IMR-90 (cell line): ENCODE measurements around the gene BET1. TPM values are rescaled to one million over a fixed set of nuclear protein-coding genes. Genes with fewer than 3 reads are reported as not detected.

Experiments
- ATAC-seq: fragments of 200-7000 bp; cut with Tn5 transposase; 2 replicates; pipeline ENCODE4 v1.9.1; 2020; ENCODE audit warnings: low read depth, mild to moderate bottlenecking, moderate library complexity
- BruUV-seq: library from RNA; stranded (reverse); fragments of 400-500 nt; replicated peaks from 2 replicates; lab custom pipeline; 2021; lab: Mats Ljungman, UMichigan
- CTCF ChIA-PET: fragments of 300-600 bp; formaldehyde crosslinking; extraction: SDS; loops from one replicate; lab custom pipeline; 2021; ENCODE audit warnings: antibody characterized with exemption; lab: Yijun Ruan, JAX
- POLR2A ChIA-PET: fragments of 300-600 bp; sonication (Branson Sonifier 250); formaldehyde crosslinking; loops from one replicate; lab custom pipeline; 2022; ENCODE audit warnings: antibody characterized with exemption; ENCODE audit not compliant: unreplicated experiment; lab: Charles Lee
- DNase-seq: peaks from one replicate; pipeline ENCODE4 v3.0.0; 2013
- H2AFZ ChIP-seq: replicated peaks from 2 replicates; pipeline ENCODE3; 2013; ENCODE audit warnings: low read length, mild to moderate bottlenecking; ENCODE audit not compliant: poor library complexity
- H2AK5ac ChIP-seq: 2 replicates; pipeline ENCODE4 v1.6.1; 2013; ENCODE audit warnings: low read depth, low read length, inconsistent platforms
- H2AK9ac ChIP-seq: replicated peaks from 2 replicates; pipeline ENCODE3; 2013; ENCODE audit warnings: mild to moderate bottlenecking, low read depth, low read length, moderate library complexity; ENCODE audit not compliant: poor library complexity
- H2BK120ac ChIP-seq: 2 replicates; pipeline ENCODE4 v1.6.1; 2013; ENCODE audit warnings: low read depth, low read length, inconsistent platforms
- H2BK15ac ChIP-seq: 3 replicates; pipeline ENCODE4 v1.6.1; 2013; ENCODE audit warnings: low read depth, low read length, inconsistent platforms
- H2BK20ac ChIP-seq: 2 replicates; pipeline ENCODE4 v1.6.1; 2013; ENCODE audit warnings: low read depth, mild to moderate bottlenecking, inconsistent platforms, low read length, moderate library complexity
- H2BK5ac ChIP-seq: 2 replicates; pipeline ENCODE4 v1.6.1; 2013; ENCODE audit warnings: mild to moderate bottlenecking, low read depth, low read length, inconsistent platforms; ENCODE audit not compliant: poor library complexity, severe bottlenecking
- H3K14ac ChIP-seq: replicated peaks from 2 replicates; pipeline ENCODE4 v1.6.1; 2013; ENCODE audit warnings: low read depth, low read length, inconsistent platforms
- H3K18ac ChIP-seq: 2 replicates; pipeline ENCODE4 v1.6.1; 2013; ENCODE audit warnings: low read depth, low read length, control low read depth
- H3K23ac ChIP-seq: 2 replicates; pipeline ENCODE4 v1.6.1; 2013; ENCODE audit warnings: low read depth, low read length, inconsistent platforms
- H3K27ac ChIP-seq: 2 replicates; pipeline ENCODE4 v1.5.1; 2013; ENCODE audit warnings: mild to moderate bottlenecking, control low read depth, low read length; ENCODE audit not compliant: insufficient read depth
- H3K27me3 ChIP-seq: 2 replicates; pipeline ENCODE4 v1.6.1; 2013; ENCODE audit warnings: low read length; ENCODE audit not compliant: control insufficient read depth, insufficient read depth
- H3K36me3 ChIP-seq: 2 replicates; pipeline ENCODE4 v1.6.1; 2013; ENCODE audit warnings: low read length, mixed read lengths; ENCODE audit not compliant: control insufficient read depth, insufficient read depth
- H3K4ac ChIP-seq: 2 replicates; pipeline ENCODE4 v1.6.1; 2013; ENCODE audit warnings: low read depth, low read length, inconsistent platforms
- H3K4me1 ChIP-seq: 2 replicates; pipeline ENCODE4 v1.6.1; 2013; ENCODE audit warnings: low read length, mixed read lengths; ENCODE audit not compliant: control insufficient read depth, insufficient read depth
- H3K4me2 ChIP-seq: 2 replicates; pipeline ENCODE4 v1.6.1; 2013; ENCODE audit warnings: low read depth, mild to moderate bottlenecking, control low read depth, low read length, moderate library complexity
- H3K4me3 ChIP-seq: 2 replicates; pipeline ENCODE4 v1.5.1; 2013; ENCODE audit warnings: low read depth, mild to moderate bottlenecking, control low read depth, low read length, moderate library complexity; ENCODE audit not compliant: insufficient read depth
- H3K56ac ChIP-seq: 2 replicates; pipeline ENCODE4 v1.6.1; 2013; ENCODE audit warnings: low read length, inconsistent platforms; ENCODE audit not compliant: insufficient read depth; ENCODE audit errors: extremely low read depth
- H3K79me1 ChIP-seq, 2 experiments: 2 replicates each; pipeline ENCODE4 v1.6.1; 2013; ENCODE audit warnings: low read length in 2 of 2, inconsistent platforms in 1 of 2, low read depth in 1 of 2
- H3K9ac ChIP-seq: 2 replicates; pipeline ENCODE4 v1.6.1; 2013; ENCODE audit warnings: low read depth, low read length, control low read depth
- H3K9me1 ChIP-seq: 2 replicates; pipeline ENCODE4 v1.6.1; 2013; ENCODE audit warnings: low read length, inconsistent platforms; ENCODE audit not compliant: insufficient read depth
- H3K9me3 ChIP-seq: 2 replicates; pipeline ENCODE4 v1.6.1; 2013; ENCODE audit warnings: low read length; ENCODE audit not compliant: control insufficient read depth, insufficient read depth
- H4K20me1 ChIP-seq: 2 replicates; pipeline ENCODE4 v1.6.1; 2013; ENCODE audit warnings: low read length, inconsistent platforms; ENCODE audit not compliant: insufficient read depth
- H4K5ac ChIP-seq: 2 replicates; pipeline ENCODE4 v1.6.1; 2013; ENCODE audit warnings: mild to moderate bottlenecking, low read depth, low read length, control low read depth
- H4K8ac ChIP-seq, 2 experiments: 2 replicates each; pipeline ENCODE4 v1.6.1; 2013; ENCODE audit warnings: low read depth in 2 of 2, low read length in 2 of 2, control low read depth in 1 of 2, inconsistent platforms in 1 of 2
- H4K91ac ChIP-seq: 2 replicates; pipeline ENCODE4 v1.6.1; 2013; ENCODE audit warnings: low read depth, low read length, inconsistent platforms; ENCODE audit not compliant: insufficient read depth
- CEBPB ChIP-seq: IDR thresholded peaks from 2 replicates; pipeline ENCODE4 v1.6.1; 2012; ENCODE audit warnings: low read depth, low read length, improper control_type of control experiment
- CHD1 ChIP-seq: IDR thresholded peaks from 2 replicates; pipeline ENCODE4 v1.6.1; 2012; ENCODE audit warnings: low read depth, low read length, improper control_type of control experiment
- MAFK ChIP-seq: IDR thresholded peaks from 2 replicates; pipeline ENCODE4 v1.6.1; 2012; ENCODE audit warnings: low read depth, low read length, improper control_type of control experiment
- NFE2L2 ChIP-seq: fragments of 150-350 bp; IDR thresholded peaks from 2 replicates; pipeline ENCODE4 v1.6.1; 2016; ENCODE audit warnings: low read depth, mild to moderate bottlenecking, low read length
- RCOR1 ChIP-seq: IDR thresholded peaks from 2 replicates; pipeline ENCODE4 v1.6.1; 2012; ENCODE audit warnings: mild to moderate bottlenecking, low read length, improper control_type of control experiment; ENCODE audit not compliant: insufficient replicate concordance
- RFX5 ChIP-seq: IDR thresholded peaks from 2 replicates; pipeline ENCODE4 v1.8.0; 2012; ENCODE audit warnings: low read depth, mild to moderate bottlenecking, low read length, moderate library complexity
- SMC3 ChIP-seq: fragments of 150-350 bp; IDR thresholded peaks from 2 replicates; pipeline ENCODE4 v1.6.1; 2016; ENCODE audit warnings: low read depth, mild to moderate bottlenecking, antibody characterized with exemption, low read length, moderate library complexity
- WGBS, 2 experiments: methylation state at CpG; one replicate each; pipeline versions ENCODE4 v1.1.5 to v1.1.7; 2013; ENCODE audit warnings: missing lambda C conversion rate in 2 of 2; ENCODE audit not compliant: insufficient read length in 1 of 2; ENCODE audit errors: extremely low coverage in 2 of 2; 5-methylcytosine and 5-hydroxymethylcytosine counted together
- dilution Hi-C: fragments of 300-500 bp; cut with HindIII; formaldehyde crosslinking; loops from one replicate; pipeline ENCODE4 v1.14.3; 2018; ENCODE audit warnings: low sequenced_read_pairs; ENCODE audit not compliant: unreplicated experiment
- in situ Hi-C: fragments of 300-500 bp; cut with MboI; formaldehyde crosslinking; loops from 3 replicates; pipeline ENCODE4 v1.14.3; 2019; ENCODE audit warnings: low sequenced_read_pairs, inconsistent platforms, mixed read lengths
- intact Hi-C: fragments of 100-400 bp; cut with micrococcal nuclease; formaldehyde crosslinking; loops from 2 replicates; pipeline ENCODE4 v1.10.0; 2022
- polyA plus RNA-seq, 3 experiments: library from polyadenylated mRNA; depleted of rRNA; stranded (reverse); fragments of >200 nt; gene quantifications; 2 replicates each; pipeline ENCODE4 v1.2.3, GENCODE V29; 2012; ENCODE audit warnings: low replicate concordance in 1 of 3
- total RNA-seq: library from RNA; depleted of rRNA; stranded (reverse); fragments of >200 nt; gene quantifications from 2 replicates; pipeline ENCODE4 v1.2.3, GENCODE V29; 2012
- TF ChIP-seq, protein P1 (sequence below): fragments of 150-350 bp; IDR thresholded peaks from 2 replicates; pipeline ENCODE4 v1.6.1; 2016; ENCODE audit warnings: low read depth, mild to moderate bottlenecking, low read length, moderate library complexity, borderline replicate concordance
- TF ChIP-seq, protein P2 (sequence below): conservative IDR thresholded peaks from 2 replicates; pipeline ENCODE4 v1.5.1; 2012; ENCODE audit warnings: mild to moderate bottlenecking, low read depth, low read length, improper control_type of control experiment

BET1 gene
- total and polyA plus RNA-seq, 2 of the 4 experiments (the other 2 are of a cell fraction) = 9.9 to 33.2 TPM

DNA sequence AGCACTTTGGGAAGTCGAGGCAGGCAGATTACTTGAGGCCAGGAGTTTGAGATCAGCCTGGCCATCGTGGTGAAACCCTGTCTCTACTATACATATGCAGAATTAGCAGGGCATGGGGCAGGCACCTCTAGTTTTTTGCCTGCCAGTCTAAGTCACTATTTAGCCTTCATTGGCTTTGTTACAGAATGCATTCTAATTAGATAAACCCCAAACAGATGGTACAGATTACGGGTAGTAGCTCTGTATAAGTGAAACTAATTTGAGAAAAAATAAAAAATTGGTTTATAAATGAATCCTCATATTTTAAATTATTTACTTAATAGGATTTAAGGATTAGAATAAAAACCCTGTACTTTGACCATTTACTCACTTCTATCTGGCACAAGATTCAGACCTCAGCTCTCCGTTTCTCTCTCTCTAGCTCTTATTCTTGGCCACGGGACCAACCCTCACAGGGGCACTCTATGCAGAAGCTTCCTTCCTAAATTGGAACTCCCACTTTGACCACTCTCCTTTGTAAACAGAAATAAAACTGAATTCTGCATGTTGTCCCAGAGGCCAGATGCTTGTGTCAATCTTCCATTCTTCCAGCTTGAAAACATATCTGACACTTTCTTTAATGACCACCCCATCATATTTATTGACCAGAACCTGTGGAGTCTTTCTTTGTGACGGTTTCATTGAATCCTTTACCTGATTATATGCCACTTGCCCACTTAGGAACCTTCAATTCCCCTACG, 26.8 kb downstream of the BET1 start:
- no peaks in the 10 kb centered on the region for H3K79me1 ChIP-seq
- in situ Hi-C loops = no loop called here

More for the DNA sequence above, 26.8 kb downstream of the BET1 start:
- Histone ChIP-seq H4K20me1 (no peaks in the 10 kb centered on the region), H2BK15ac (no peak overlapping the region), H4K8ac (no peak overlapping the region), H3K9me1 (0 out of 2 replicates have a peak, but pooled peaks cover 2% of the 10 kb centered on the region), H2AK5ac (no peak overlapping the region), H3K4ac (no peak overlapping the region), H3K9ac (no peak overlapping the region), H3K56ac (no peak overlapping the region), H2BK5ac (no peak overlapping the region), H2BK20ac (no peak overlapping the region), H3K4me3 (no peak overlapping the region), H4K91ac (no peak overlapping the region), H4K5ac (no peak overlapping the region), H3K23ac (no peak overlapping the region), H3K14ac (no peak overlapping the region), H2AK9ac (no peak overlapping the region), H3K4me2 (no peak overlapping the region), H3K4me1 (peaks cover 5% of the 10 kb centered on the region; the same call in 1 of the 2 replicates), H2BK120ac (no peak overlapping the region), H2AFZ (no peak overlapping the region), H3K27me3 (no peaks in the 10 kb centered on the region), H3K18ac (no peak overlapping the region), H3K9me3 (no peaks in the 10 kb centered on the region), H3K36me3 (no peaks in the 10 kb centered on the region), H3K27ac (no peak overlapping the region)
- ChIA-PET CTCF (no interaction called here), POLR2A (no interaction called here)
- BruUV-seq = no TSS peak
- intact Hi-C loops (no loop called here), dilution Hi-C loops (no loop called here)
- TF ChIP-seq MAFK (no peak), CEBPB (no peak), NFE2L2 (no peak), RCOR1 (no peak), SMC3 (no peak), CHD1 (no peak), RFX5 (no peak)
- TF ChIP-seq, protein P1, sequence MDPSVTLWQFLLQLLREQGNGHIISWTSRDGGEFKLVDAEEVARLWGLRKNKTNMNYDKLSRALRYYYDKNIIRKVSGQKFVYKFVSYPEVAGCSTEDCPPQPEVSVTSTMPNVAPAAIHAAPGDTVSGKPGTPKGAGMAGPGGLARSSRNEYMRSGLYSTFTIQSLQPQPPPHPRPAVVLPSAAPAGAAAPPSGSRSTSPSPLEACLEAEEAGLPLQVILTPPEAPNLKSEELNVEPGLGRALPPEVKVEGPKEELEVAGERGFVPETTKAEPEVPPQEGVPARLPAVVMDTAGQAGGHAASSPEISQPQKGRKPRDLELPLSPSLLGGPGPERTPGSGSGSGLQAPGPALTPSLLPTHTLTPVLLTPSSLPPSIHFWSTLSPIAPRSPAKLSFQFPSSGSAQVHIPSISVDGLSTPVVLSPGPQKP = no peak
- TF ChIP-seq, protein P2, sequence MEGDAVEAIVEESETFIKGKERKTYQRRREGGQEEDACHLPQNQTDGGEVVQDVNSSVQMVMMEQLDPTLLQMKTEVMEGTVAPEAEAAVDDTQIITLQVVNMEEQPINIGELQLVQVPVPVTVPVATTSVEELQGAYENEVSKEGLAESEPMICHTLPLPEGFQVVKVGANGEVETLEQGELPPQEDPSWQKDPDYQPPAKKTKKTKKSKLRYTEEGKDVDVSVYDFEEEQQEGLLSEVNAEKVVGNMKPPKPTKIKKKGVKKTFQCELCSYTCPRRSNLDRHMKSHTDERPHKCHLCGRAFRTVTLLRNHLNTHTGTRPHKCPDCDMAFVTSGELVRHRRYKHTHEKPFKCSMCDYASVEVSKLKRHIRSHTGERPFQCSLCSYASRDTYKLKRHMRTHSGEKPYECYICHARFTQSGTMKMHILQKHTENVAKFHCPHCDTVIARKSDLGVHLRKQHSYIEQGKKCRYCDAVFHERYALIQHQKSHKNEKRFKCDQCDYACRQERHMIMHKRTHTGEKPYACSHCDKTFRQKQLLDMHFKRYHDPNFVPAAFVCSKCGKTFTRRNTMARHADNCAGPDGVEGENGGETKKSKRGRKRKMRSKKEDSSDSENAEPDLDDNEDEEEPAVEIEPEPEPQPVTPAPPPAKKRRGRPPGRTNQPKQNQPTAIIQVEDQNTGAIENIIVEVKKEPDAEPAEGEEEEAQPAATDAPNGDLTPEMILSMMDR = no peak
- DNase-seq (no peak), ATAC-seq (no peak)
- WGBS, 2 experiments = 94% methylated on average over 2 of the region's 7 CpGs; no CpG with 5 or more reads in 1 of the 2 experiments
